GM21786 (cell line): ENCODE results near the gene MEGF6.

ENCODE experiments used
- ATAC-seq: cut with Tn5 transposase; IDR thresholded peaks from one replicate; pipeline ENCODE4 v1.9.1; 2021; ENCODE audit not compliant: unreplicated experiment

Gene MEGF6

DNA sequence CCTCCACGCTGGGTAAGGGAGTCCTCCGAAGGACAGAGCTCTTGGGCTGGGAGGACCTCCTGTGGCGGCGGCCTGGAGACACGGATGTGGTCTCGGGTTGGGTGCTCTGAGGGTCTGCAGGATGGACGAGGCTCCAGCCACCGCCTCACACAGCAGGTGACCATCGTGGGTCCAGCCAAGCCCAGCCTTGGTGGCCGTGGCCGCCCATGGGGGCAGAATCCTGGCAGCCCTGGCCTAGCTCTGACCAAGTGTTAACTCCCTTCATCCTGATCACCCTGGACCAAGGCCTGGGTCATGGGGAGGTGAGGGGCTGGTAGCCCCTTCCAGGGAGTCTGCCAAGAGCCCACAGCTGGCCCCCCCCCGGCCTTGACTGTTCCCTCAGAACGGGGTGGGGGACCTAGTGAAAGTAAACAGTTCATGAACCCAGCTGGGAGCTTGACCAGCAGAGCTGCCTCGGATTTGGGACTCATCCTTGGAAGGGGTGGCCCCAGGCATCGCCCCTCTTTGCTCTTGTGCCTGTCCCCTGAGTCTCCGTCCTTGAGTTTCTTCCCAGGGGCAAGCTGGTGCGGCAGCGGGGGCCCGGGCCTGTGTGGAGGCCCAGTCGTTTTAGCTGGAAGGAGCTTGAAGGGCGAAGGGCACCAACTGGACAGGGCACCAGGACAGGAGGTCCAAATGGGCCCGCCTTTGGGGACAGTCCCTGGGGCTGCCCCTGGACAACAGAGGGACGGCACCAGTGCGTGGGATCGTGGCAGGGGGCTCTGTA, 139.0 kb downstream of the MEGF6 start:
- ATAC-seq: no peak

- no peak for ATAC-seq
Measured at GRCh38 chr1:3471356-3472087, 139.8 kb downstream of the MEGF6 start.

DNA sequence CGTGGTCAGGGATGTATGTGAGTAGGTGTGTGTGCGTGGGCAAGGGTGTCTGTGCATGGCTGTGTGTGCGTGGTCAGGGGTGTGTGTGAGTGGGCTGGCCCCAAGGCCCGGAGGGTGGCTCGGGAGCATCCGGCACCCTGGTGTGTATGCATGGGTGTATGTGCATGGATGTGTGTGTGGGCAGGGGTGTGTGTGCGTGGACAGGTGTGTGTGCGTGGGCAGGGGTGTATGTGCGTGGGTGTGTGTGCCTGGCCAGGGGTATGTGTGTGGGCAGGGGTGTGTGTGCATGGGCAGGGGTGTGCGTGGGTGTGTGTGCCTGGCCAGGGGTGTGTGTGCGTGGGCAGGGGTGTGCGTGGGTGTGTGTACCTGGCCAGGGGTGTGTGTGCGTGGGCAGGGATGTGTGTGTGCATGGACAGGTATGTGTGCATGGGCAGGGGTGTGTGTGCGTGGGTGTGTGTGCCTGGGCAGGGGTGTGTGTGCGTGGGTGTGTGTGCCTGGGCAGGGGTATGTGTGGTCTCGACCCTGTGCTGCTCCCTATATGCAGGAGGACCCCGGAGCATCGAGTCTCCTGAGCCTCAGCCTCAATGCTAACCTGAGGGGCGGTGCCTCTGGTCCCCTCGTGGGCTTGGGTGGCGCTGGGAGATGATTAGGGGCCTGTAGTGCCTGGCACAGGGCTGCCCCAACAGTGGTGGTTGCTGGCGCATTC, 140.5 kb downstream of the MEGF6 start:
- ATAC-seq: no peak

- ATAC-seq: no peak
Measured at GRCh38 chr1:3469849-3470649, 141.3 kb downstream of the MEGF6 start.

- ATAC-seq: no peak
Measured at GRCh38 chr1:3469104-3469848, 142.0 kb downstream of the MEGF6 start.

- ATAC-seq: no peak
Measured at GRCh38 chr1:3468236-3469103, 142.8 kb downstream of the MEGF6 start.

- no peak for ATAC-seq
Measured at GRCh38 chr1:3467096-3468036, 143.9 kb downstream of the MEGF6 start.

DNA sequence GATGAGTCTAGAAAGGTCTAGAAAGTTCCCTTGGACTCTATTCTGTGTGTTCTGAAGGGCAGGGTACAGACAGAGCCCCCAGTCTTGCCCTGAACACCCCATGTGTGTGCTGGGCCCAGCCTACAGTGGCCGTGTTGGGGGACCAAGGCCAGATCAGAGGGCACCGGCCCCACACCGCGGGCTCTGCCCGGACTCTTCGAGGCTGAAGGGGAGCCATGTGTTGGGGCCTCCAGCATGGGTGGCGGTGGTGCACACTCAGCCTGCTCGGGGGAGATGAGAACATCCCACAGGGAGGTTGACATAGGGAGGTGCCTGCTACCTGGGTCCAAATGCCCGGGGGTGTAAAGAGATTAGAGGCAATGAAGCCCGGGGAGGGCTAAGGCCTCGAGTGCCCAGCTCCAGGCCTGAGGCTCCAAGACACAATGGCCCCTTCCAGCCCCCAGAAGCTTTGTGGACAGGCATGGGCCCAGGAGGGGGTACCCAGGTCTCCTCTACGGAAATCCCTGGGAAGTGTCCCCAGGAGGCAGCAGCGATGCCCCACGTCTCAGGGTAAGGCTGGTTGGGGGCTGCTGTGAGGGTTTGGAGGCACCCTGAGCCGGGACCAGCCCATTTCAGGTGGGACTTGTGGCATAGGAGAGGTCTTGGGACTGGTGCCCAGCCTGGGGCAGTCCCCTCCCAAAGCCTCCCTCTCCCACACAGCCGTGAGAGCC, 144.8 kb downstream of the MEGF6 start:
- ATAC-seq: no peak

DNA sequence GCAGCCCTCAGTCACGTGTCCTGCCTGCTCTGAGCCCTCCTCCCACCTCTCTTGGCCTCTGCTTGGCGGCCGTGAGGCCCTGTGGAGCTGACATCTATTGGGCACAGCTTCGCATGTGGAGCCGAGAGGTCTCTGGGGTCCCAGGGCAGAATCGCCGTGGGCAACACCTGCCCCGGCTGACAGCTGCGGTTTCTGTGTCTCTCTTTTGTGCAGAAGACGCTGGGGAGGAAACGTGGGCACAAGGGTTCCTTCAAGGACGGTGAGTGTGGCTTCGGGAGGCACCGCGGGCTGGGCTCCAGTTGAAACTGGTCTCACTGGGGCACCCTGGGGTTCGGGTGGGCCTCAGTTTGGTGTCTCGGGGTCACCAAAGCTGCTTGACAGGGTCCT, 145.4 kb downstream of the MEGF6 start:
- ATAC-seq: no peak

DNA sequence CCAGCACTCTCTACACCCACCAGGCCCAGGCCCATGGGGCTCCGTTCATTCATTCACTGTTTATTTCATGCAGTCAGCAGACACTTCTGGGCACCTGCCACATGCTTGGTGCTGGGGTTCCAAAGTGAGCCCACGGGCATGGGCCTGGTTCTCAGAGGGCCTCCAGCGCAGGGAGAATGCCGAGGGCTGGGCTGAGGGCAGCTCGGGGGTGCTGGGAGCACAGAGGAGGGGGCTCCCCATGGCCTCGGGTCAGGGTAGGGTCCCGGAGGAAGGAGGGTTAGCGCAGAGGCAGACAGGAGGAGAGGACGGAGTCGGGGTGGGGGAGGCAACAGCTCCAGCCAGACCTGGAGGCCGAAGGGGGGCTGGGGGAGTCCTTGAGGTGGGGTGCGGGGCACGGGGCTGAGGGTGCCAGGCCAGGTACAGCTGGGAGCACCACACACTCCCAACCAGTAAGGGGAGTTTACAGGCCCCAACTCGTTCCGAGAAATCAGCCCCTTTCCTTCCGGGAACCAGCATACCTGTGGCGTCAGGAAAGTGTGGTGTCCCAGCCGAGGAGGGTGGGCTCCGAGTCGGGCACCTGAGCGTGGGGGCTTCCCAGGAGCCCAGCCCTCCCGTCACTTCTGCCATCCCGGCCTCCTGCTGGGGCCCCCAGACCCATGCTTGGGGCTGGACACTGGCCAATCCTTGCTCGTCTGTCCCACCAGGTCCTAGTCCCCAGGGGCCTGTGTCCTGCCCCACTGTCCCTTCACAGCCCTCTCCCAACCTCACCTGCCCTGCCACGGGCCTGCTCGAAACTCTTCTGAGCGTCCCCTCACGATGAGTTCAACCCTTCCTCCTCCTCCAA, 146.0 kb downstream of the MEGF6 start:
- ATAC-seq: no peak

DNA sequence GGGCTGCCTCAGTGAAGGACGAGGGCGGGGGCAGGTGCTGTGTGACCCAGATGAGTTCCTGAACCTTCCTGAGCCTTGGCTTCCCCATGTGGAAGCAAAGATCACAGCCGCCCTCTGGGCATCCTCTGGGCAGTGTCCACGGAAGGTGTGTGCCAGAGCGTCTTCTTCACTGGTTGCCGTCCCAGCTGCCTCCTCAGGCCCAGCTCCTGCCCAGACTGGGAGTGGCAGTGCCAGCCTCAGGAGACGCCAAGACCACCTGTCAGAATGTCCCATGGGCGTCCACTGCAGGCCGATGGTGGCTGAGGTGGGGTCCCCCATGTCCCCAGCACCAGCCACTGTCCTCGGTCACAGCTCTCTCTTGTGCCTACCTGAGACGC, 146.7 kb downstream of the MEGF6 start:
- ATAC-seq: no peak

- no peak for ATAC-seq
Measured at GRCh38 chr1:3463891-3464648, 147.2 kb downstream of the MEGF6 start.

DNA sequence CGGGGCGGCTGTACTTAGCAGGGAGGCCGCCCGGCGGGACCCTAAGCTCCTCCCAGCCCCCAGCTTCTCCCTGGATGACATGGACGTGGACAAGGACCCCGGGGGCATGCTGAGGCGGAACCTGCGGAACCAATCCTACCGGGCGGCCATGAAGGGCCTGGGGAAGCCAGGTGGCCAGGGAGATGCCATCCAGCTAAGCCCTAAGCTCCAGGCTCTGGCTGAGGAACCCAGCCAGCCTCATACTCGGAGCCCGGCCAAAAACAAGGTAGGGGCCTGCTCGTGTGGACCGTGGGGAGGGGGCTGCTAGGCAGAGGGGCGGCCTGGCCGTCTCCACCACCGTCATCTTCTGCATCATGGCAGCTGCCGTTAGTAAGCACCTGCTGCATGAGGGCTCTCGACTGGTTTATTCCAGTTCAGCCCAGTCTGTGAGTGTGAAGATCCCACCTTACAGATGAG, 147.9 kb downstream of the MEGF6 start:
- no peak for ATAC-seq

GRCh38 chr1:3463013-3463385, 148.3 kb downstream of the MEGF6 start:
- no peak for ATAC-seq

DNA sequence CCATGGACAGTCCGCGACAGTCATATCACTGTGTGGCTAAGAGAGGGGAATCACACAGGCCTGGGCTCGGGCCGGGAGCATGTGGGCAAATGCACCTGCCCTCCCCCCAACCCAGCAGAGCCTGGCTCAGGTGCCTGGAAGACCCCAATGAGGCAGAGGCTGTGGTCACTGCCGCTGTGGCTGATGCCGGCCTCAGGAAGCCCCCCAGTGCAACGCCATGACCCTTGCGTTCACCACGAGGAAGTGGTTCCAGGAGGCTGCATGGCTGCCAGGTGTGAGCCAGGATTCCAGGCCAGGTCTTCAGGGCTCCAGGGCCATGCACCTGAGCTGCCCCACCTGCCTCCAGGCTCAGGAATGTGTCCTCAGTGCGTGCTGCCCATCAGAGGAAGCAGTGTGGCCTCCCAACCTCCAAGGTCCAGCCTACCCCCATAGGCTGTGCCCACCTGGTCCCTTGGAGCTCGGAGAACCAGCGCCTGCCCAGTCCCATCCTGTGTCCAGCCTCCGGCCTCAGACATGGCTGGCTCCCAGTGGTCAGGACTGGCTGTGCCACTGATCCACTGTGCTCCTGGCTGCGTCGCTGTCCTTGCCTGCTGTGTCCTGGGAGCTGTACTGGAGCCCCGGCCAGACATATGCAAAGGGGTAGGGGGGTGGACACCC, 148.8 kb downstream of the MEGF6 start:
- ATAC-seq: no peak

DNA sequence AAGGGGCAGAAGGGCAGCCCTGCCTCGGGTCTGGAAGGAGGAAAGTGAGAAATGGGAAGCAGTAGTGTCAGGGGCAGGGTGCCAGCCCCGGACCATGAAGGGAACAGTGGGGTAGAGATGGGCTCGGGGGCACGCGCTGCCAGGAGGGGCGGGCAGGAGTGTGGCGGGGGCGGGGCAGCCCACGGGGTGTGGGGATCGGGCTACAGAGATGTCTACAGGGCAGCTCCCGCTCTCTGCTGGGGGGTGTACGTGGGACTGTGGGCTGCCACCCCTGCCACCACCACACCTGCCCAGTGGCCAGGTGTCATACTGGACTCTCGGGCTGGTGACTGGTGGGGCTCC, 149.4 kb downstream of the MEGF6 start:
- ATAC-seq: no peak
